ENCODE results near the gene CNTRL. TPM values are rescaled to one million over a fixed set of nuclear protein-coding genes. Genes with fewer than 3 reads are reported as not detected.

Gene CNTRL
- total RNA-seq, 1 donor from 2014 or later, result 8.5 TPM

DNA sequence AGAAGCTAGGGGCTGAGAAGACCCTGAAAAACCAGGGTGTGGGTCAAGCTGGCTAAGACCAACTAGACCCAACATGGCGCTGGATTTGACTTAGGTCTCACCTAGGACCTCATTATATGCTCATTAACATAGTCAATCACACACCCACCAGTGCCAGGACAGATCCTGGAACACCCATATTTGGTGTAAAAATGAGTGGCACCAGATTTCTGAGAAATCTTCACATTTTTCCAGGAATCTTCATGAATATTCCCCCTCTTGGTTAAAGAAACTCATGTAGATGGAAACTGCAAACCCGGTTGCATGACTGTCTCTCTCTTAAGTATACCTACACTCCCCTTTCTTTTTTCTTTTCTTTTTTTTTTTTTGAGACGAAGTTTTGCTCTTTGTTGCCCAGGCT lies 144.8 kb downstream of the CNTRL start:
- peak in 1 of 2 donors; percentile 21 for DNase-seq (ENCODE audit: low spot score in 2 of 2)
- Histone ChIP-seq H3K4me1 (no peaks in the 10 kb centered on the region), H3K27ac (no peak overlapping the region), H3K27me3 (no peaks in the 10 kb centered on the region), H3K4me3 (no peak overlapping the region), H3K9me3 (no peaks in the 10 kb centered on the region), H3K36me3 (no peaks in the 10 kb centered on the region)
- intact Hi-C loops (cut with DNase I), result no loop called here
- TF ChIP-seq CTCF (IDR thresholded peaks at IDR 0.05), result no peak

DNA sequence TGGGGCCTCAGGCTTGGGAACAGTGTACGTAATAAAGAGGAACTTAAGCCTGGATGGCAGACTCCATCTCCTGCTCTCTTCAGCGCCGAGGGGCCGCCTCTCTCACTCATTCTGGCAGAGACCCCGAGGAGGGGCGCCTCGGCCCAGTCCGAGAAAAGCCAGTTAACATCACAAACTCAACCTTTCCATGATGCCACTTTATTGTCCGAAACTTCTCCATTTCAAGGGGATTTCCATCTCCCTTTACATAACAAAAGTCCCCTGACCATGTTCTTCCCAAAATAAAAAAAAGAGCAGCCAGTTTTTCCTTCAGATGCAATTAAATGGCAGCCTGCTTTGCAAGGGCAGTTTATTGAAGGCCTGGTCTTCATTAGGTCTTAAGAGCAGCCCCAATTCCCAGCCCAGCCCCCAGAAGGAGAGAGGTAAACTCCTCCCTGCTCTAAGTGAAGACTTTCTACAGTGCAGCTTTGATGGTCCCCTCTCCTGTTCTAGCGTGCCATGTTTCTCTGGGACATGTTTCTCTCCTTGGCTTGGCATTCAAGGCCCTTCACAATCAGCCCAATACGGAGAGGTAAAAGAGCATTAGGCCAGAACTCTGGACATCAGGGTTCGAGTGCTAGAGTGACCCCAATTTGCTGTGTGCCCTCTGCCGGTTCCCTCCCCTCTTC lies 146.4 kb downstream of the CNTRL start:
- intact Hi-C loops (cut with DNase I), result no loop called here
- Histone ChIP-seq H3K27me3 (no peaks in the 10 kb centered on the region), H3K27ac (no peak overlapping the region), H3K4me1 (no peaks in the 10 kb centered on the region), H3K9me3 (no peaks in the 10 kb centered on the region), H3K4me3 (no peak overlapping the region), H3K36me3 (no peaks in the 10 kb centered on the region)
- DNase-seq (ENCODE audit: low spot score in 2 of 2), result peak in 1 of 2 donors; percentile 61
- no peak for TF ChIP-seq CTCF (IDR thresholded peaks at IDR 0.05)

GRCh38 chr9:121221664-121222055 lies 146.9 kb downstream of the CNTRL start:
- TF ChIP-seq CTCF (IDR thresholded peaks at IDR 0.05), result no peak
- DNase-seq (ENCODE audit: low spot score in 2 of 2), result no peak
- H3K4me3 ChIP-seq, result no peak overlapping the region
- H3K36me3 ChIP-seq, result no peaks in the 10 kb centered on the region
- H3K27me3 ChIP-seq, result no peaks in the 10 kb centered on the region
- no peak overlapping the region for H3K27ac ChIP-seq
- intact Hi-C loops (cut with DNase I), result no loop called here
- no peaks in the 10 kb centered on the region for H3K9me3 ChIP-seq
- H3K4me1 ChIP-seq, result no peaks in the 10 kb centered on the region

- Histone ChIP-seq H3K4me1 (no peaks in the 10 kb centered on the region), H3K36me3 (no peaks in the 10 kb centered on the region), H3K27me3 (no peaks in the 10 kb centered on the region), H3K9me3 (no peaks in the 10 kb centered on the region), H3K27ac (no peak overlapping the region), H3K4me3 (no peak overlapping the region)
- peak; percentile 53 to 69 (median 66) for TF ChIP-seq CTCF (IDR thresholded peaks at IDR 0.05)
- intact Hi-C loops (cut with DNase I), result no loop called here
- peak in 1 of 2 donors; percentile 34 for DNase-seq (ENCODE audit: low spot score in 2 of 2)
These were observed 147.9 kb downstream of the CNTRL start for GRCh38 chr9:121222524-121223171.

GRCh38 chr9:121225240-121225639 lies 150.5 kb downstream of the CNTRL start:
- Histone ChIP-seq H3K36me3 (no peaks in the 10 kb centered on the region), H3K27ac (no peak overlapping the region), H3K9me3 (no peaks in the 10 kb centered on the region), H3K4me1 (no peaks in the 10 kb centered on the region), H3K27me3 (no peaks in the 10 kb centered on the region), H3K4me3 (no peak overlapping the region)
- intact Hi-C loops (cut with DNase I), result no loop called here
- no peak for TF ChIP-seq CTCF (IDR thresholded peaks at IDR 0.05)
- peak in 1 of 2 donors; percentile 12 for DNase-seq (ENCODE audit: low spot score in 2 of 2)

Data from ascending aorta (tissue), 2 donors.